Mesothelial cell of epicardium (in vitro differentiated cells): ENCODE measurements around the gene DNAJC5G. TPM values are rescaled to one million over a fixed set of nuclear protein-coding genes. Genes with fewer than 3 reads are reported as not detected.

Experiments used
- DNase-seq, 2 experiments: peaks; one replicate each; pipeline ENCODE4 v3.0.0; 2021; ENCODE audit warnings: low spot score in 2 of 2; ENCODE audit not compliant: unreplicated experiment in 2 of 2
- H3K27ac Mint-ChIP-seq: 2 replicates; pipeline ENCODE4 v1.8.0; 2021; ENCODE audit warnings: mixed read lengths
- H3K27me3 Mint-ChIP-seq: 2 replicates; pipeline ENCODE4 v1.8.0; 2021; ENCODE audit warnings: low read depth, mixed read lengths
- H3K36me3 Mint-ChIP-seq: 2 replicates; pipeline ENCODE4 v1.8.0; 2021; ENCODE audit warnings: mixed read lengths
- H3K4me1 Mint-ChIP-seq: 2 replicates; pipeline ENCODE4 v1.8.0; 2021; ENCODE audit warnings: mixed read lengths
- H3K4me3 Mint-ChIP-seq: 2 replicates; pipeline ENCODE4 v1.8.0; 2021; ENCODE audit warnings: mild to moderate bottlenecking, moderate library complexity, mixed read lengths
- H3K9me3 Mint-ChIP-seq: 2 replicates; pipeline ENCODE4 v1.8.0; 2021; ENCODE audit warnings: mixed read lengths
- total RNA-seq: library from RNA; stranded (reverse); gene quantifications from 3 replicates; pipeline ENCODE4 v1.2.1, GENCODE V29; 2021
- TF ChIP-seq, protein P1 (sequence below): fragments of 200-600 bp; sonication (generic); IDR thresholded peaks from one replicate; pipeline ENCODE4 v1.5.0; 2021; ENCODE audit warnings: antibody characterized with exemption; ENCODE audit not compliant: unreplicated experiment

Gene DNAJC5G
- total RNA-seq, 1 donor from 2014 or later, result 0.18 TPM

DNA sequence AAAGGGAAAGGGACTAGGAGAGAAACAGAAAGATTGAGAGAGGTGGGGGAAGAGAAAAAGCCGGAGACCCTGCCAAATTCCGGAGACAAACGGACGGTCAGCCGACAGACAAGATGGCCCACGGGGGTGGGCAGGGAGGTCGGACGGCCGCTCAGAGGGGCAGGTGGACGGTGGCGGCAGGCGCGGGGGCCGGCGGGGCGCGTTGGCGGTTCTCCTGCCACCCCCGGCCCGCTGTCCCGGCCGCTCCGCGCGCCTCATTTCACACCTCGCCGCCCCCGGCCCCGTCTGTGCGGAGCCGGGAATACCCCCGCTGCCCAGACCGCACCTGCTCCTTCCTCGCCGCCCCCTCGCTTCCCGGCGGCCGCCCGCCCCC is 13.3 kb upstream of the DNAJC5G start:
- H3K4me1 Mint-ChIP-seq, result peaks cover 22% of the 10 kb centered on the region
- H3K9me3 Mint-ChIP-seq, result no peaks in the 10 kb centered on the region
- DNase-seq, result no peak
- H3K36me3 Mint-ChIP-seq, result no peaks in the 10 kb centered on the region
- H3K27me3 Mint-ChIP-seq, result peaks cover 47% of the 10 kb centered on the region
- peak overlapping the region; percentile 33 for H3K4me3 Mint-ChIP-seq
- no peak overlapping the region for H3K27ac Mint-ChIP-seq
- TF ChIP-seq, protein P1, sequence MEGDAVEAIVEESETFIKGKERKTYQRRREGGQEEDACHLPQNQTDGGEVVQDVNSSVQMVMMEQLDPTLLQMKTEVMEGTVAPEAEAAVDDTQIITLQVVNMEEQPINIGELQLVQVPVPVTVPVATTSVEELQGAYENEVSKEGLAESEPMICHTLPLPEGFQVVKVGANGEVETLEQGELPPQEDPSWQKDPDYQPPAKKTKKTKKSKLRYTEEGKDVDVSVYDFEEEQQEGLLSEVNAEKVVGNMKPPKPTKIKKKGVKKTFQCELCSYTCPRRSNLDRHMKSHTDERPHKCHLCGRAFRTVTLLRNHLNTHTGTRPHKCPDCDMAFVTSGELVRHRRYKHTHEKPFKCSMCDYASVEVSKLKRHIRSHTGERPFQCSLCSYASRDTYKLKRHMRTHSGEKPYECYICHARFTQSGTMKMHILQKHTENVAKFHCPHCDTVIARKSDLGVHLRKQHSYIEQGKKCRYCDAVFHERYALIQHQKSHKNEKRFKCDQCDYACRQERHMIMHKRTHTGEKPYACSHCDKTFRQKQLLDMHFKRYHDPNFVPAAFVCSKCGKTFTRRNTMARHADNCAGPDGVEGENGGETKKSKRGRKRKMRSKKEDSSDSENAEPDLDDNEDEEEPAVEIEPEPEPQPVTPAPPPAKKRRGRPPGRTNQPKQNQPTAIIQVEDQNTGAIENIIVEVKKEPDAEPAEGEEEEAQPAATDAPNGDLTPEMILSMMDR, result no peak

- peak within 1 kb of the TSS; percentile 77 for H3K4me3 Mint-ChIP-seq
- H3K4me1 Mint-ChIP-seq, result peaks cover 22% of the 10 kb centered on the region
- no peak within 1 kb of the TSS for H3K27ac Mint-ChIP-seq
- H3K9me3 Mint-ChIP-seq, result no peaks in the 10 kb centered on the region
- H3K27me3 Mint-ChIP-seq, result peaks cover 40% of the 10 kb centered on the region
- peak; percentile 46 to 61 for DNase-seq
- TF ChIP-seq, protein P1, result no peak
- no peaks in the 10 kb centered on the region for H3K36me3 Mint-ChIP-seq
Measured at GRCh38 chr2:27262379-27263286, 12.6 kb upstream of the DNAJC5G start, which contains the start of gene SLC30A3. Gene SLC30A3, minus strand, starts transcription at chr2:27263047. Its CDS starts 141 bp downstream, at chr2:27262906.

GRCh38 chr2:27263287-27264252 is 11.7 kb upstream of the DNAJC5G start:
- TF ChIP-seq, protein P1, result no peak
- Mint-ChIP-seq H3K27ac (no peak overlapping the region), H3K36me3 (no peaks in the 10 kb centered on the region), H3K9me3 (no peaks in the 10 kb centered on the region), H3K4me3 (peak overlapping the region; percentile 77), H3K4me1 (peaks cover 22% of the 10 kb centered on the region), H3K27me3 (peaks cover 32% of the 10 kb centered on the region)
- DNase-seq, result no peak

DNA sequence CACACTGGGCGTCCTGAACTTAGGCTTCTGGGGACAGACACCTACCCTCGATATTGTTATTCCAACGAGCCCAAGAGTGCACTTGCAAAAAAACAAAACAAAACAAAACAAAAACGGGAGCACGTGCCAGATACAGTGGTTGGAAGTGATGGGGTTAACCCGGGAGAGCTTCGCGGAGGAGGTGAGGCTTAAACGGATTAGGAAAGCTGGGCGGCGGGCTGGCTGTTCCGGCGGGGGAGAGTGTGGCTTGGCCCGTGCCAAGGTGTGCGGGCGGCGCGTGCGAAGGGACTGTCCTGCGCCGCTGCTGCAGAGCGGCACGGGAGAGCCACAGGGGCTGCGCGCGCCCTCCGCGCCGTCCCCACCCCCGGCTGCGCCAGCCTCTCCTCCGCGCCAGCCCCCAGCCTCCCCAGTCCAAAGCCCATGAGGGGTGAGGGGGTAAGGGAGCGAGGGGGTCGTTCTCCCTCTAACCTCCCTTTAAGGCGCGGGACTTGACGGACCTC is 10.9 kb upstream of the DNAJC5G start:
- no peaks in the 10 kb centered on the region for H3K9me3 Mint-ChIP-seq
- TF ChIP-seq, protein P1, result no peak
- H3K4me3 Mint-ChIP-seq, result peak overlapping the region; percentile 77
- no peaks in the 10 kb centered on the region for H3K36me3 Mint-ChIP-seq
- H3K4me1 Mint-ChIP-seq, result peaks cover 22% of the 10 kb centered on the region
- H3K27ac Mint-ChIP-seq, result no peak overlapping the region
- no peak for DNase-seq
- H3K27me3 Mint-ChIP-seq, result peaks cover 26% of the 10 kb centered on the region

GRCh38 chr2:27264753-27265535 is 10.3 kb upstream of the DNAJC5G start:
- no peak overlapping the region for H3K27ac Mint-ChIP-seq
- H3K4me1 Mint-ChIP-seq, result peaks cover 22% of the 10 kb centered on the region
- peak; percentile 52 to 80 for DNase-seq

More at GRCh38 chr2:27264753-27265535, 10.3 kb upstream of the DNAJC5G start:
- no peaks in the 10 kb centered on the region for H3K36me3 Mint-ChIP-seq
- no peaks in the 10 kb centered on the region for H3K9me3 Mint-ChIP-seq
- peaks cover 26% of the 10 kb centered on the region for H3K27me3 Mint-ChIP-seq
- peak overlapping the region; percentile 67 for H3K4me3 Mint-ChIP-seq
- TF ChIP-seq, protein P1, result peak; percentile 54
